Measurements from ENCODE around the gene RSAD1.

The RSAD1 gene

GRCh38 chr17:50460831-50461526 lies 17.7 kb upstream of the RSAD1 start:
- Histone ChIP-seq H3K4me2 (no peak overlapping the region), H3K27me3 (ENCODE audit: insufficient read depth, low read depth) (no peaks in the 10 kb centered on the region), H3K4me3 (IDR thresholded peaks at IDR 0.05; ENCODE audit: insufficient read depth, low read depth, low read length) (no peak overlapping the region), H3K27ac (no peak overlapping the region), H3K9ac (no peak overlapping the region), H2AFZ (ENCODE audit: low read depth) (no peak overlapping the region), H3K79me2 (ENCODE audit: insufficient read depth, low read depth) (no peaks in the 10 kb centered on the region), H4K20me1 (ENCODE audit: insufficient read depth) (no peaks in the 10 kb centered on the region), H3K36me3 (ENCODE audit: insufficient read depth) (no peaks in the 10 kb centered on the region), H3K4me1 (ENCODE audit: low read depth, poor library complexity, severe bottlenecking) (no peaks in the 10 kb centered on the region)
- no peak for TF ChIP-seq CTCF (conservative IDR thresholded peaks at IDR 0.05; ENCODE audit: low read depth, low read length)

- no peak overlapping the region for H2AFZ ChIP-seq (ENCODE audit: low read depth)
- no peaks in the 10 kb centered on the region for H3K79me2 ChIP-seq (ENCODE audit: insufficient read depth, low read depth)
- H3K27ac ChIP-seq = no peak overlapping the region
- H3K27me3 ChIP-seq (ENCODE audit: insufficient read depth, low read depth) = no peaks in the 10 kb centered on the region
- H3K4me1 ChIP-seq (ENCODE audit: low read depth, poor library complexity, severe bottlenecking) = no peaks in the 10 kb centered on the region
- no peak overlapping the region for H3K4me2 ChIP-seq
- H3K9ac ChIP-seq = no peak overlapping the region
- TF ChIP-seq CTCF (conservative IDR thresholded peaks at IDR 0.05; ENCODE audit: low read depth, low read length) = no peak
- no peaks in the 10 kb centered on the region for H4K20me1 ChIP-seq (ENCODE audit: insufficient read depth)
- H3K4me3 ChIP-seq (IDR thresholded peaks at IDR 0.05; ENCODE audit: insufficient read depth, low read depth, low read length) = no peak overlapping the region
- H3K36me3 ChIP-seq (ENCODE audit: insufficient read depth) = no peaks in the 10 kb centered on the region
Measured at GRCh38 chr17:50461550-50462132, 17.0 kb upstream of the RSAD1 start.

- TF ChIP-seq CTCF (conservative IDR thresholded peaks at IDR 0.05; ENCODE audit: low read depth, low read length) = no peak
- H3K27ac ChIP-seq = no peak overlapping the region
Measured at GRCh38 chr17:50462446-50462845, 16.2 kb upstream of the RSAD1 start.

GRCh38 chr17:50464121-50464520 lies 14.5 kb upstream of the RSAD1 start:
- Histone ChIP-seq H3K4me1 (ENCODE audit: low read depth, poor library complexity, severe bottlenecking) (no peaks in the 10 kb centered on the region), H3K4me3 (IDR thresholded peaks at IDR 0.05; ENCODE audit: insufficient read depth, low read depth, low read length) (no peak overlapping the region), H3K79me2 (ENCODE audit: insufficient read depth, low read depth) (no peaks in the 10 kb centered on the region), H3K36me3 (ENCODE audit: insufficient read depth) (no peaks in the 10 kb centered on the region), H3K9ac (no peak overlapping the region), H3K27me3 (ENCODE audit: insufficient read depth, low read depth) (no peaks in the 10 kb centered on the region), H3K4me2 (no peak overlapping the region), H3K27ac (no peak overlapping the region), H2AFZ (ENCODE audit: low read depth) (no peak overlapping the region), H4K20me1 (ENCODE audit: insufficient read depth) (no peaks in the 10 kb centered on the region)
- no peak for TF ChIP-seq CTCF (conservative IDR thresholded peaks at IDR 0.05; ENCODE audit: low read depth, low read length)

More at GRCh38 chr17:50462446-50462845, 16.2 kb upstream of the RSAD1 start:
- Histone ChIP-seq H3K79me2 (ENCODE audit: insufficient read depth, low read depth) (no peaks in the 10 kb centered on the region), H3K4me2 (no peak overlapping the region), H3K9ac (no peak overlapping the region), H2AFZ (ENCODE audit: low read depth) (no peak overlapping the region), H3K4me3 (IDR thresholded peaks at IDR 0.05; ENCODE audit: insufficient read depth, low read depth, low read length) (no peak overlapping the region), H4K20me1 (ENCODE audit: insufficient read depth) (no peaks in the 10 kb centered on the region), H3K36me3 (ENCODE audit: insufficient read depth) (no peaks in the 10 kb centered on the region), H3K27me3 (ENCODE audit: insufficient read depth, low read depth) (no peaks in the 10 kb centered on the region), H3K4me1 (ENCODE audit: low read depth, poor library complexity, severe bottlenecking) (no peaks in the 10 kb centered on the region)

Measured in KMS-11 (cell line).